Keratinocyte (primary cell): ENCODE data around the gene ZNF23.

Source experiments
- CTCF ChIP-seq, 3 experiments: IDR thresholded peaks in 1 of 3; conservative IDR thresholded peaks in 1 of 3; optimal IDR thresholded peaks in 1 of 3; 2 replicates in 2 of 3; 3 replicates in 1 of 3; pipeline versions ENCODE3 to v1.5.1; 2011; ENCODE audit warnings: low read length in 3 of 3, mild to moderate bottlenecking in 3 of 3, moderate library complexity in 2 of 3, control low read depth in 1 of 3, inconsistent platforms in 1 of 3; ENCODE audit not compliant: insufficient read depth in 2 of 3; ENCODE audit errors: extremely low read depth in 1 of 3
- EZH2 ChIP-seq: IDR thresholded peaks from one replicate; pipeline ENCODE4 v1.6.1; 2012; ENCODE audit warnings: inconsistent platforms, mild to moderate bottlenecking, low read length, moderate library complexity

GRCh38 chr16:71432906-71433305 lies 29.1 kb downstream of the ZNF23 start:
- no peak for TF ChIP-seq CTCF (optimal IDR thresholded peaks at IDR 0.05 in 1 of 3, IDR thresholded peaks at IDR 0.05 in 1 of 3, conservative IDR thresholded peaks at IDR 0.05 in 1 of 3; ENCODE audit: extremely low read depth in 1 of 3, insufficient read depth in 2 of 3, low read length in 3 of 3)
- TF ChIP-seq EZH2 = no peak
